ENCODE data around the gene AK3.

DNA sequence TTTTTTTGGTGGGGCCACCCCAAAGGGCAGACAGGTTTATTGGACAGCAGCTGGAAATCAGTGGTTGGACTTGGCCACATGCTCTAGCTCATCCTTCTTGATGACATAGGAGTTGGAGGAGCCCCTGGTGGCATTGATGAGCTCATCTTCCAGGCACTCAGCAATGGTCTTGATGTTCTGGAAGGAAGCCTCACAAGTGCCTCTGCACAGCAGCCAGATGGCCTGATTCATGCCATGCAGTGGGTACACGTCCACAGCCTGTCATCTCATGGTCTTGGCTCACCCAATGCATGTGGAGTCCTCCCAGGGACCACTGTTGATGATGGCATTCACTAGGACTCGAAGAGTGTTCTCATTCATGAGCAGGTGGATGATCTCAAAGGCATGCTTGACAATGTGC is 40.4 kb upstream of the AK3 start:
- no peak for TF ChIP-seq NFRKB (IDR thresholded peaks at IDR 0.05)
- TF ChIP-seq SUZ12 (IDR thresholded peaks at IDR 0.05): no peak
- TF ChIP-seq LEF1 (IDR thresholded peaks at IDR 0.05; ENCODE audit: borderline replicate concordance): no peak
- TF ChIP-seq ZNF384 (IDR thresholded peaks at IDR 0.05): no peak
- no peak for TF ChIP-seq TARDBP (IDR thresholded peaks at IDR 0.05)
- no peak for TF ChIP-seq FOXM1 (IDR thresholded peaks at IDR 0.05; ENCODE audit: borderline replicate concordance)
- TF ChIP-seq BHLHE40 (IDR thresholded peaks at IDR 0.05; ENCODE audit: borderline replicate concordance): no peak
- no peak for TF ChIP-seq HDGF (IDR thresholded peaks at IDR 0.05; ENCODE audit: borderline replicate concordance)
- TF ChIP-seq ARNT (IDR thresholded peaks at IDR 0.05): no peak
- TF ChIP-seq SP1 (IDR thresholded peaks at IDR 0.05): no peak
- TF ChIP-seq L3MBTL2 (conservative IDR thresholded peaks at IDR 0.05): no peak
- TF ChIP-seq CTBP1 (IDR thresholded peaks at IDR 0.05; ENCODE audit: borderline replicate concordance): no peak

All from HEK293T (cell line).